Stimulated activated CD4-positive, alpha-beta T cell treated with anti-CD3 and anti-CD28 coated beads, Interleukin-1b, Interleukin-23, amount 100 ng/mL, for 4 hours (primary cell): ENCODE measurements around the gene SCGB1D2.

ENCODE experiments used
- DNase-seq, 2 donors: peaks; one replicate each; pipeline ENCODE4 v3.0.0-alpha.2; 2020; ENCODE audit warnings: low read depth in 2 of 2

The SCGB1D2 gene

GRCh38 chr11:62260261-62260953, 18.4 kb downstream of the SCGB1D2 start:
- no peak for DNase-seq

- DNase-seq: no peak
These were observed 22.0 kb downstream of the SCGB1D2 start for GRCh38 chr11:62264004-62264403.

- no peak for DNase-seq
These were observed 24.5 kb downstream of the SCGB1D2 start for GRCh38 chr11:62266558-62266957.

- no peak for DNase-seq
These were observed 25.0 kb downstream of the SCGB1D2 start for GRCh38 chr11:62267050-62267449.

GRCh38 chr11:62267576-62267975, 25.5 kb downstream of the SCGB1D2 start:
- no peak for DNase-seq

GRCh38 chr11:62269654-62270278, 27.7 kb downstream of the SCGB1D2 start, which contains the start of gene SCGB2A2:
SCGB2A2 (plus strand) TSS chr11:62270158; CDS start chr11:62270217, 59 bp downstream.
- no peak for DNase-seq

GRCh38 chr11:62273284-62273683, 31.2 kb downstream of the SCGB1D2 start:
- DNase-seq: no peak

- DNase-seq: no peak
These were observed 31.8 kb downstream of the SCGB1D2 start for GRCh38 chr11:62273789-62274275.

- no peak for DNase-seq
These were observed 38.4 kb downstream of the SCGB1D2 start for GRCh38 chr11:62280452-62280851.
